A172 (cell line): Measurements from ENCODE around the gene EP400. TPM values are rescaled to one million over a fixed set of nuclear protein-coding genes. Genes with fewer than 3 reads are reported as not detected.
A peak's percentile ranks its signal among the peaks of the same experiment; 100 is the strongest.

ENCODE experiments used
- DNase-seq: peaks from one replicate; pipeline ENCODE4 v3.0.0-alpha.2; 2015; ENCODE audit warnings: low spot score
- total RNA-seq: library from RNA; depleted of rRNA; stranded (reverse); fragments of >200 nt; shearing (Covaris generic); gene quantifications from 2 replicates; pipeline ENCODE4 v1.2.3, GENCODE V29; 2014

The EP400 gene
- total RNA-seq, 1 experiment from 2014 or later, result 6.8 TPM

DNA sequence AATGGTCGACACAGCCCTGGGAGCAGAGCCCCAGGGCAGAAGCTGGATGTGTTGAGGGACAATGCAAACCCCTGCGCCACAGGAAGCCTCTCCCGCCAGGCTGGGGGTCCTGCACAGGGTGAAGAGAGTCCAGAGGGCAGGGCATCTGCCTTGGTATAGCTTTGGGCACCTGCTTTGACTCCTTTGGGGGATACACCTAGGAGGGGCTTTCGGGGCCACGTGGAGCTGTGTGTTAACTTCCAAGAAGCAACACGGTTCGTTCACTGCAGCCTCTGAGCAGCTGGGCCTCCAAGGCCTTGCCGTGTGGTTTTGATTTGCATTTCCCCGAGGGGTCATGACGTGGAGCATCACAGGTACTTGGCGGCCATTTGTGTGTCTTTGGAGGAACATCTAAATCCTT is 26.5 kb upstream of the EP400 start:
- DNase-seq, result no peak

DNA sequence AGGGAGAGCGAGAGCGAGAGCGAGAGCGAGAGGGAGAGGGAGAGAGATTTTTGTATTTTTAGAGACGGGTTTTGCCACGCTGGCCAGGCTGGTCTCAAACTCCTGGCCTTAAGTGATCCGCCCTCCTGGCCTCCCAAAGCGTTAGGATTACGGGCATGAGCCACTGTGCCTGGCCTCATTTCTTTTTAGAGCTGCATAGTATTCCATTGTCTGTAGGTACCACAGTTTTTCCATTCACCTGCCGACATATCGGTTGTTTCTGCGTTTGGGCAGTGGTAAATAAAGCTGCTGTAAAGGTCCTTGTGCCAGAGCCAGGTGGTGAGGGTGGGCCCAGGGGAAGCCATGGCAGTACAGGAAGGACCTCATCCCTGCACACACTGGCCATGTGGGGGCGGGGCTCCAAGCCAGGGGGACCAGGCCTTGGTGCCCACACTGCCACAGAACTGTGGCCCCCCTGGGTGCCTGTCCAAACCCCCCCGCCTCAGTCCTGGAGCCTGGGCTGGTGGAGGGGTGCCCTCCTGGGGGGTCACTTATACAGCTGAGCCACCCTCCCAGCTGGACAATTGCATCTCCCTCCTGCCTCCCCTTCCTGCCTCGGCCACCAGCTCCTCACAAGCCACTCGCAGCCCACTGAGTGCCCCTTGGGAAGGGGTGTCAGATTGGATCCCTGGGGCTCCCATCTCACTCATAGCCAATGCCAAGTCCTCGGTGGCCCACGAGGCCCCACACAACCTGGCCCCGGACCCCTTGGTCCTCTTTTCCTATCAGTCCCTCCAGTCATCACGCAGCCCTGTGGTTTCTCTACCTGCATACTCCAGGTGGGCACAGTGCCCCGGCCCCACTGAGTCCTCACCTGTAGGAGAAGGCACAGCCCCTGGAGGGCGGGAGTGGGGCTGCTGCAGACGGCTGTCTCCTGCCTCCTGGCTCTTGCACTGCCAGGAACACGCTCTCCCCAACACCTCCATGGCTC is 22.3 kb upstream of the EP400 start:
- DNase-seq, result no peak

DNA sequence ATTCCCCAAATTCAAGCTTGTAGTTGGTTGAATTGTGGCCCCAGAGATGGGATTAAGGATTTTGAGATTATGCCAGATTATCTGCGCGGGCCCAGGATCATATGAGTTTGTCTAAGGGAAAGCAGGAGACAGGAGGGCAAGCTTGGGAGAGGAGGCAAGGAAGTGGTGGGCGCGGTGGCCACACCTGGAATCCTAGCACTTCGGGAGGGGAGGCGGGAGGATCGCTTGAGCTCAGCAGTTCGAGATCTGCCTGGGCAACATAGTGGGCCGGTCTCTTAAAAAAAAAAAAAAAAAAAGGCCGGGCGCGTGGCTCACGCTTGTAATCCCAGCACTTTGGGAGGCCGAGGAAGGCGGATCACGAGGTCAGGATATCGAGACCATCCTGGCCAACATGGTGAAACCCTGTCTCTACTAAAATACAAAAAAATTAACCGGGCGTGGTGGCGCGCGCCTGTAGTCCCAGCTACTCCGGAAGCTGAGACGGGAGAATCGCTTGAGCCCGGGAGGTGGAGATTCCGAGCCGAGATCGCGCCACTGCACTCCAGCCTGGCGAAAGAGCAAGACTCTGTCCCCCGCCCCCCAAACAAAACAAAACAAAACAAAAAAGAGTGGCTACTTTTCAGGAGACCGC is 21.5 kb upstream of the EP400 start:
- DNase-seq, result no peak

DNA sequence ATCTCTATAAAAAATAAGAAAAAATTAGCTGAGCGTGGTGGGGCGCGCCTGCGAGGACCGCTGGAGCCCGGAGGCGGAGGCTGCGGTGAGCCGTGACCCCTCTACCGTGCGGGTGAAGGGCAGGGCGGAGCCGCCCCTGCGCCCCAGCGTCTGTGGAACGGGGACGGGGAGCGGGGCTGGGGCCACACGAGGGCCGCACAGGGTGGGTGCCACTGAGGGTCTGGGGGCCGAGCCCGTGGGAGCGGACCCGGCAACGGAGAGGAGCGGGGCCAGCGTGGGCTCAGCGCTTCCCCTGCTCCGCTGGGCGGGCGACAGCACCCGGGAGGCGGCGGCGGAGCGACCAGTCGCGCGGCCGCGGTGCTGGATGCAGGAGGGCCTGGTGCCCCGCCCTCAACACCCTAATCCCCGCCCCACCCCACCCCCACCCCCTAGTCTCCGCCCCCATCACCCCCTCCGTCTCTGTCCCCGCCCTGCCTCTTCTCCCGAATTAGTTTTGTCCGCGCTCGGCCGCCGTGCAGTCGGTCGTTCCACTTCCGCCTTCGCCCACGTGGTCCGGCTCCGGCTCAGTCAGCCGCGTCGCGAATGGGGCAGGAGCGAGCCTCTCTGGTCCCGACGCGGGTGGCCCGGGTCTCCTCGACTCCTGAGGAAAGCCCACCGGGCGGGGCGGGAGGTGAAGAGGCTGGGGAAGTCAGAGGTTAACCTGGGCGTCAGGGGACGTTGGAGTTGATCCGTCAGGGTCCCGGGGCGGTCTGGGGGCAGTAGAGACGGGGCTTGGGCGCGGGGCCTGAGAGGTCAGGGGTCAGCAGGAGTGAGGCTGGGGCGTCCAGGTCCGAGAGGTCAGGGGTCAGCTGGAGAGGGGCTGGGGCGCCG is 20.8 kb upstream of the EP400 start, which contains the start of gene PUS1:
Gene PUS1 (plus strand): TSS at position 566 of the 870 bp plus-strand sequence. CDS start 447 bp downstream, outside the sequence.
- DNase-seq, result peak; percentile 77

DNA sequence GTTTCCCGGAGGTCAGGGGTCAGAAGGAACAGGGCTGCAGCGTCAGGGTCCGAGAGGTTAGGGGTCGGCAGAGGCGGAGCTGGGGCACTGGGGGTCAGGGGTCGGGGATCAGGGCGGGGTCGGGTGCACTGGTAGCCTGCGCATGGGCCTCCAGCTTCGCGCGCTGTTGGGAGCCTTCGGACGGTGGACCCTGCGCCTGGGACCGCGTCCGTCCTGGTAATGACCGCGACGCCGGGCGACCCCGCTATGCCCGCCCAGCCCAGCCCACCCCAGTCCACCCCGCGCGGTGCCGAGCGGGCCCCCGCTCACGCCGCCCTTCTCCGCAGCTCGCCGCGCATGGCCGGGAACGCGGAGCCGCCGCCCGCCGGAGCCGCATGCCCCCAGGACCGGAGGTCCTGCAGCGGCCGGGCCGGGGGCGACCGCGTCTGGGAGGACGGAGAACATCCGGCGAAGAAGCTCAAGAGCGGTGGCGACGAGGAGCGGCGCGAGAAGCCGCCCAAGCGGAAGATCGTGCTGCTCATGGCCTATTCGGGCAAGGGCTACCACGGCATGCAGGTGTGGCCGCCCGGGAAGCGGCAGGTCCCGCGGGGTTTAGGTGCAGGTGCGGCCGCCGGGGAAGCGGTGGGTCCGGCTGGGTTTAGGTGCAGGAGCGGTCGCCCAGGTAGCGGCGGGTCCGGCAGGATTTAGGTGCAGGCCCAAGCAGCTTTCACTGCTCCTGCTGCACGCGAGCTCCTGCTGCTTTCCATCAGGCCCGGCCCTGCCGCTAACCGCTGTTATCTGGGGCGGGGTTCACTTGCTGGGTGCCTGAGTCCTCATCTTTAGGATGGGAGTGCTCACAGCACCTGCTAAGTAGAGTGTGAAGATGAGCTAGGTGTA is 19.9 kb upstream of the EP400 start:
- DNase-seq, result no peak

DNA sequence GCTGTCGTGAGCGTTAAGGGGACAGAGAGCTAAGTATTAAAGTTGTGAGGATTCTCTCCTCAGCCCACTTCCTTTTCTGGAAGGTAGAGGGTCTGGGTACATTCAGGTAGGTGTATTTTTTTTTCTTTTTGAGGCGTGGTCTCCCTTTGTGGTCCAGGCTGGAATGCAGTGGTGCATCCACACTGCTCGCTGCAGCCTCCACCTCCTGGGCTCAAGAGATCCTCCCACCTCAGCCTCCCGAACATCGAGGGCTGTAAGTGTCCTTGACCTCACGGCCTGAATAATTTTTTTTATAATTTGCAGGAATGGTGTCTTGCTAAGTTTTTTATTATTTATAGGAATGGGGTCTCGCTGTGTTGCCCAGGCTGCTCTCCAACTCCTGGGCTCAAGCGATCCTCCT is 19.2 kb upstream of the EP400 start:
- no peak for DNase-seq

DNA sequence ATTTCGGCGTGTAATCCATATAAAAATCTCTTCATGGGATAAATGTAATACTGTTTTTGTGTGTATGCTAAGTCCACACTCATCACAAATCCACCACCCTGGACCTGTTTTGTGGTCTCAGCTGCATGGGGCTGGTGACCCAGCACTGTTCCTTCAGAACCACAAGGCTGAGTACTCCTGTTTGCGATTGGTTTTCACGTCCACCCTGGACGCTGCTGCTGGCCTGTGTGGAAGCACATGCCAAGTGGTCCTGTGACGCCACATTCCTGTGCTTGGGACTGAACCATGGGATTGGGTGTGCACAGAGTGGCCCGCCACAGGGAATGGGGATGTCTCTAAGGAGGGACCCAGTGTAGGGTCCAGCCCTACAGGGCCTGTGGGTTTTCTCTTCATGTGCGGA is 16.4 kb upstream of the EP400 start:
- DNase-seq, result no peak

DNA sequence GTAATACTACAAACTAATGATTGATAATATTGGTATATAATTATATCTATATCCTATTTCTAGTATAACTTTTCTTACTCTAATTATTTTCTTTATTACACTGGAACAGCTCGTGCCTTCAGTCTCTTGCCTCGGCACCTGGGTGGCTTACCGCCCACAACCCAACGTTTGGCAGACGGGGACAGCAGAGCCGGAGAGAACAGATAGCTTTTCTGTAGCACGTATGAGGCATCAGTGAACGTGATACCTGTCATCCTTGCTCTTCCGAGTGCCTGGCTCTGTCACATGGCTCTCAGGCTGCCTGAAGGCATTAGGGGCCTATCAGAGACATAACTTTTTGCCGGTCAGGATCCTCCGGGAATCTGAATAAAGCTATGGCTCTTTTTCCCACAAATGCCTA is 15.2 kb upstream of the EP400 start:
- DNase-seq, result no peak

DNA sequence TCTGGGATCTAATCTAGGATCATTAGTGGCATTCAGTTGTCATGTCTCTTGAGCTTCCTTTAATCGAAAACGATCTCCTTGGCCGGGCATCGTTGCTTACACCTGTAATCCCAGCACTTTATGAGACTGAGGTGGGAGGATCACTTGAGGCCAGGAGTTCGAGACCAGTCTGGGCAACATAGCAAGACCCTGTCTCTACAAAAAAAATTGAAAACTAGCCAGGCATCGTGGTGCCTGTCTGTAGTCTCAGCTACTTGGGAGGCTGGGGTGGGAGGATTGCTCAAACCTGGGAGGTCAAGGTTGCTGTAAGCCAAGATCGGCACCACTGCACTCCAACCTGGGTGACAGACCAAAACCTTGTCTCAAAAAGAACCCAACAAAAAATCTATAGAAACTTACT is 11.7 kb upstream of the EP400 start:
- no peak for DNase-seq

DNA sequence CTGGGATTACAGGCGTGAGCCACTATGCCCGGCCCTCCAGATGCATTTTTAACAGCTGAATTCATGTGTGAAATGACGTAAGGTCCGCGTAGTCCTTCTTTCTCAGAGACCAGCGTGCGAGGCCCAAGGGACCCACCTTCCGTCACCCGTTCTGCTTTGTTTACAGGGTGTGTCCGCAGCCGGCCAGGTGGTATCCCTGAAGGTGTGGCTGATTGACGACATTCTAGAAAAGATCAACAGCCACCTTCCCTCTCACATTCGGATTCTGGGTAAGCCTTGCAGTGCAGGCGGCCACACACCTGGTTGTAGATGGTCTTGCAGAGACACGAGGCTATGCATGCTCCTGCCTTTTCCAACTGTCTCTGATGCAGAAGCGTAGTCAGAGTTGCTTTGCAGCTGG is 10.7 kb upstream of the EP400 start:
- DNase-seq, result no peak

DNA sequence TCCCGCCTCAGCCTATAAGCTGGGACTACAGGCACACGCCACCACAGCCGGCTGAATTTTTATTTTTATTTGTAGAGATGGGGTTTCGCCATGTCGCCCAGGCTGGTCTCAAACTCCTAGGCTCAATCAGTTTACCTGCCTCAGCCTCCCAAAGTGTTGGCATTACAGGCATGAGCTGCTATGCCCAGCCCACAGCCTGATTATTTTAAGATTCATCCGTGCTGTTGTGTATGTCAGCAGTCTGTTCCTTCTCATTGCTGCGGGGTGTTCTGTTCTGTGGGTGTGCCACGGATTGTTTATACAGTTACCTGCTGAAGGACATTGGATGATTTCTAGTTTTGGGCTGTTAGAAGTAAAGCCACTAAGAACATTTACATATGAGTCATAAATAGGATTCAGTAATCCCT is 9.6 kb upstream of the EP400 start:
- DNase-seq, result no peak

DNA sequence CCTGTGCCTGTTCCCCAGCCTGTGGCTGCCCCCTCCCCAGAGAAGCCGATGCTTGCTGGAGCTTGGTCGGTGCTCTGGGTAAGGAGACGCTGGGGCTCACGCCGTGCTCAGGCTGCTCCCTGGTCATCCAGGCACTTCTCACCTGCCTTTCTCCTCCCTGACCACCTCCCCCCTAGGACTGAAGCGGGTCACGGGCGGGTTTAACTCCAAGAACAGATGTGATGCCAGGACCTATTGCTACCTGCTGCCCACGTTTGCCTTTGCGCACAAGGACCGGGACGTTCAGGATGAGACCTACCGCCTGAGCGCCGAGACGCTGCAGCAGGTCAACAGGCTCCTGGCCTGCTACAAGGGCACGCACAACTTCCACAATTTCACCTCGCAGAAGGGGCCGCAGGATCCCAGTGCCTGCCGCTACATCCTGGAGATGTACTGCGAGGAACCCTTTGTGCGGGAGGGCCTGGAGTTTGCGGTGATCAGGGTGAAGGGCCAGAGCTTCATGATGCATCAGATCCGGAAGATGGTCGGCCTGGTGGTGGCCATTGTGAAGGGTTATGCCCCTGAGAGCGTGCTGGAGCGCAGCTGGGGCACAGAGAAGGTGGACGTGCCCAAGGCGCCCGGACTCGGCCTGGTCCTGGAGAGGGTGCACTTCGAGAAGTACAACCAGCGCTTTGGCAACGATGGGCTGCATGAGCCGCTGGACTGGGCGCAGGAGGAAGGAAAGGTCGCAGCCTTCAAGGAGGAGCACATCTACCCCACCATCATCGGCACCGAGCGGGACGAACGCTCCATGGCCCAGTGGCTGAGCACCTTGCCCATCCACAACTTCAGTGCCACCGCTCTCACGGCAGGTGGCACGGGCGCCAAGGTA is 8.4 kb upstream of the EP400 start:
- DNase-seq, result no peak

DNA sequence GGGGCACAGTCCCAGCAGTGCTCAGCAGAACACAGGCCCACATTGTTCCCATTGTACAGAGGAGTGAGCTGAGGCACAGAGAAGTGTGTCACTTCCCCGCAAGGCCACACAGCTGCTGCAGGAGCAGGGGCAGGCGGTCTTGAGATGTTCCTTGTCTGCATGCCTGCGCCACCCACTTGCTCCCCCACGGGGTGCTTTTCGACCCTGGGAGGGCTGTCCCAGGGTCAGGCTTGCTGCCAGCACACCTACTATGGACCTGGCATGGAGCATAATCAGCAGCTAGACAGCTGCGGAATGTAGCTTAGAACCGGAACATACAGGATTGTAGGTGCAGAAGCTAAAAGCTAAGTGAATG is 7.8 kb upstream of the EP400 start:
- DNase-seq, result no peak

DNA sequence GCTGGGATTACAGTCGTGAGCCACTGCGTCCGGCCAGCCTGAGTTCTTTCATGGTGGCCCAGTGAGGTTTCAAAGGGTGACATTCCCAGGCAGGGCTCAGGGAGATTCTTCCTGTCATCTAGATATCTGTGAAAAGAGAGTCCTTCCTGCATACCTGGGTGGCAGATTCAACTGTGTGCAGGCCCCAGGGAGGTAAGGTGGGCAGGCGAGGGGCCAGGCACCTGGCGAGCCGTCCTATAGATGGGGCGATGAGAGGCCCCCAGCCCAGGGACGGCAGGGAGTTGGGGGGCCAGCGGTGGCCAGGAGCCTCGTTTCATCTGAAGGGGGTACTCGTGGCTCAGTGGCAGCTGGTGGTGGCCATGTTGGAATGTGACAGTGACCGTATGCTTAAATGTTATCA is 7.1 kb upstream of the EP400 start:
- DNase-seq, result no peak

DNA sequence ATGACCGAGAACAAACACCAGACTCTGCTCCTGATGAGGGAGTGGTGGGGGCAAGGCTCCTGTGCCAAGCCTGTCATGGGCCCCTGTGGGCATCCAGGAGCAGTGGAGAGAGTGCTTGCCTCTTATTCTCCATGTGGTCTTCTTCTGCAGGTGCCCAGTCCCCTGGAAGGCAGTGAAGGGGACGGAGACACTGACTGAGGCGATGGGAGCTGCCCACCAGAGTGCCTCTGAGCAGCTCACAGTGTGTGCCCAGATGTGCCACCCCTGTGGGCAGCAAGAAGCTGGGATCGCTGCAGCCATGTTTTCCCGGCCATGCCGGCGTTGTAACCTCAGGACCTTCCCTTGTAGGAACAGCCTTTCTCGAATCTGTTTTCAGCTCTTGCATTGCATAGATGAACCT is 6.4 kb upstream of the EP400 start:
- no peak for DNase-seq

DNA sequence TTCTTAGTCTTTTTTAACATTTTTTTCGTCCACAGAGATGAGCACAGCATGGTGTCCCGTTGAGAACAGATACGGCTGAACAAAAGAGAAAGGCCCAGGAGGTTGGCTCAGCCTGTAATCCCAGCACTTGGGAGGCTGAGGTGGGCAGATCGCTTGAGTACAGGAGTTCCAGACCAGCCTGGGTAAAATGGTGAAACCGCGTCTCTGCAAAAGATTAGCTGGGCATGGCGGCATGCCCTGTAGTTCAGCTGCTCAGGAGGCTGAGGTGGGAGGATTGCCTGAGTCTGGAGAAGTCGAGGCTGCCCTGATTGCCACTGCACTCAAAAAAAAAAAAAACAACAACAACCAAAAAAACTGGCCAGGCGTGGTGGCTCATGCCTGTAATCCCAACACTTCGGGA is 5.9 kb upstream of the EP400 start:
- no peak for DNase-seq

DNA sequence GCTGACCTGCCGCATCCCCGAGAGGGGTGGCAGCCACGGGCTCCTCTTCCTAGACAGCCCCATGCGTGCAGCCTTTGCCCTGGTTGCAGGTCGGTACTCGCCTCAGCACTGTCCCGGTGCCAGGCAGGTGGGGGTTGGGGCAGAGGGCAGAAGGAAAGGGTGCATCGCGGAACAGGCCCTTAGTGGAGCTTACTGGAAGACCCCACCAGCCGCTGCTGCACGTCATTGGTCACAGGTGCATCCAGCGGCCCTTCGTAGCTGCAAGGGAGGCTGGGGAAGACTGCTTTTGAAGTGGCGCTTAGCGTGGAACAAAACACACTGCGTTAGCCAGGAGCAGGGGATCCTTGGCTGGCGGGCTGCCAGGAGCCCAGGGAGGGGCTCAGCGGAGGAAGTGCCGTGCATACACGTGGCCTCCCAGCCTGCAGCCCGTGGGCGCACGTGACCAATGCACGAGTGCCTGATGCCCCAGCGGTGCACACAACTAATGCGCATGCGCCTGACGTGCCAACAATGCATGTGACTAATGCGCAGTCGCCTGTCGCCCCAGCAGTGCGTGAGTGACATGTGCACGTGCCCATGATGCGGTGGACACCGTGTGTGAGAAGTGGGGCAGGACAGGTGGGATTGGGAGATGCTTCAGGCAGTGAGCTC is 5.0 kb upstream of the EP400 start:
- DNase-seq, result no peak

DNA sequence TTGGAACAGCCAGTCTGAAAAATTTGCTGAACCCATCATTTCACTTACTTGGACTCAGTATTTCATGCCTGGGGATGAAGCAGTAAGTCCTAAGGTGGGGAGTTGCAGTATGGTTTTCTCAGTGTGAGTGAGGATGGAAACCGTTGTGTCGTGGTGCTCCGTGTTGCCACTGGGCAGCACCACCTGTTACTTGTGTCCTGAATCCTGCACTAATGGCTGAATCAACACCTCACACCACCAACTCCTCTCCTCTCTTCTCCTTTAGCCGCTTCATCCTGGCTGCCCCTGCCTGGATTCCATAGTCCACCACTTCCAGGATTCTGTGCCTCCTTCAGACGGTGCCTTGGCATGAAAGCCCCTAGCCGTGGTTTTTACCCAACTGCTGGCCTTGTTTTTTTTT is 3.0 kb upstream of the EP400 start:
- DNase-seq, result no peak

DNA sequence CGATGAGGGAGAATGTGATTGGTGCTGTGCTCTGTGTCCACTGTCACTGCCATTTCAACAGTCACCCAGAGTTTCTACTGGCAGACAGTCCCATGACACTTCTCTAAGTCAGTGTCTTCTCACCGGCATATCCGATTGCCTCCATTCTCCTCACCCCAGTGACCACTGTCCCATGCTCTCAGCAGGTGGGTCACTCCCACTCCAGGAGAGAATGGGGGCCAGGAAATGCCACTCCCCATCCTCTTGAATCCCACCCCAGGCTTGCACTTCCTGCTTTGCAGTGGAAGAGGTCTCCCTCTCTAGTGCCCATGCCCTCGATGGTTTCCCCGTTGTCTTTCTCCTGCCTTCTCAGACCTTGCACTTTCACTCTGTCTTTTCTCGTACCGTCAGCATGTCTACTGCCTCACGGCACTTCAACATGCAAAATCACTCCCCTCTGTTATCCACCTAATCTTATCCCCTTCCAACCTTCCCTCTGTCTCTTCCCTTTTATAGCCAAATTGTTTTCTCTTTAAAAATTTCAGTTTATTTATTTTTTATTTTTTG is 2.2 kb upstream of the EP400 start:
- DNase-seq, result no peak
